K562 (cell line): Measurements from ENCODE around the gene SYT7. TPM values are rescaled to one million over a fixed set of nuclear protein-coding genes. Genes with fewer than 3 reads are reported as not detected.
A peak's percentile ranks its signal among the peaks of the same experiment; 100 is the strongest.

Source experiments
- CTBP1 ChIP-seq: fragments of 450-650 bp; IDR thresholded peaks from 2 replicates; pipeline ENCODE4 v1.6.1; 2016; ENCODE audit warnings: borderline replicate concordance
- EZH2 ChIP-seq: IDR thresholded peaks from 2 replicates; pipeline ENCODE4 v1.6.1; 2012; ENCODE audit warnings: low read depth, mild to moderate bottlenecking, inconsistent platforms, low read length, borderline replicate concordance
- GTF2A2 ChIP-seq: IDR thresholded peaks from 2 replicates; pipeline ENCODE4 v1.6.1; 2016; ENCODE audit warnings: mild to moderate bottlenecking, missing genetic modification characterization, missing compliant biosample characterization
- HDAC2 ChIP-seq: fragments of 450-650 bp; IDR thresholded peaks from 2 replicates; pipeline ENCODE4 v1.6.1; 2016; ENCODE audit warnings: mild to moderate bottlenecking
- HDAC6 ChIP-seq: IDR thresholded peaks from 2 replicates; pipeline ENCODE4 v1.6.1; 2012; ENCODE audit warnings: low read depth, mild to moderate bottlenecking, control low read depth, inconsistent platforms, low read length, moderate library complexity
- KLF6 ChIP-seq: fragments of 250-450 bp; sonication (Bioruptor Pico); IDR thresholded peaks from 2 replicates; pipeline ENCODE4 v1.4.0; 2020; ENCODE audit warnings: mild to moderate bottlenecking, moderate library complexity, borderline replicate concordance
- MXI1 ChIP-seq: IDR thresholded peaks from 2 replicates; pipeline ENCODE4 v1.6.1; 2011; ENCODE audit warnings: low read depth, mild to moderate bottlenecking, improper control_type of control experiment, low read length
- RBM17 ChIP-seq: fragments of 200-400 bp; formaldehyde crosslinking; IDR thresholded peaks from 2 replicates; pipeline ENCODE4 v1.6.1; 2017; ENCODE audit warnings: low read depth, mild to moderate bottlenecking, low read length, borderline replicate concordance
- SIX5 ChIP-seq, 2 experiments: IDR thresholded peaks; 2 replicates each; pipeline ENCODE4 v1.6.1; 2011; ENCODE audit warnings: low read length in 2 of 2, borderline replicate concordance in 1 of 2, low read depth in 1 of 2, mild to moderate bottlenecking in 1 of 2, moderate library complexity in 1 of 2; ENCODE audit not compliant: insufficient read depth in 1 of 2
- SP1 ChIP-seq: sonication (generic); formaldehyde crosslinking; IDR thresholded peaks from 2 replicates; pipeline ENCODE4 v1.8.1; 2022; ENCODE audit warnings: mild to moderate bottlenecking, missing genetic modification reagents
- STAG1 ChIP-seq: sonication (generic); formaldehyde crosslinking; IDR thresholded peaks from 2 replicates; pipeline ENCODE4 v1.5.0; 2020; ENCODE audit warnings: missing genetic modification reagents, borderline replicate concordance
- TAF1 ChIP-seq: IDR thresholded peaks from 2 replicates; pipeline ENCODE4 v1.6.1; 2011; ENCODE audit warnings: mild to moderate bottlenecking, low read length, moderate library complexity; ENCODE audit not compliant: insufficient read depth, control insufficient read depth, severe bottlenecking; ENCODE audit errors: extremely low read depth
- TCF3 ChIP-seq: sonication (generic); formaldehyde crosslinking; IDR thresholded peaks from 2 replicates; pipeline ENCODE4 v1.4.0; 2020; ENCODE audit warnings: mild to moderate bottlenecking, missing genetic modification reagents
- ZNF217 ChIP-seq: sonication (generic); formaldehyde crosslinking; IDR thresholded peaks from 2 replicates; pipeline ENCODE4 v1.8.0; 2022; ENCODE audit warnings: mild to moderate bottlenecking, missing genetic modification reagents
- ZNF436 ChIP-seq: fragments of 250-450, 450-650 bp; sonication (Bioruptor Pico); formaldehyde crosslinking; IDR thresholded peaks from 2 replicates; pipeline ENCODE4 v1.7.0; 2020; ENCODE audit warnings: mild to moderate bottlenecking
- ZNF785 ChIP-seq: fragments of 250-450 bp; sonication (Bioruptor Pico); IDR thresholded peaks from 2 replicates; pipeline ENCODE4 v1.4.0; 2020; ENCODE audit warnings: mild to moderate bottlenecking
- ZNF830 ChIP-seq: fragments of 250-450 bp; sonication (Bioruptor Pico); IDR thresholded peaks from 2 replicates; pipeline ENCODE4 v1.5.0; 2021; ENCODE audit warnings: mild to moderate bottlenecking
- polyA plus RNA-seq, 8 experiments: library from polyadenylated mRNA; depleted of rRNA in 4 of 8; stranded (reverse) in 5 of 8; unstranded in 3 of 8; fragments of >200 nt; fragmentation: Nextera tagmentation in 2 of 8; fragmentation: Illumina TruSeq in 1 of 8; extraction: Ambion mirVana in 2 of 8; extraction: Trizol in 1 of 8; gene quantifications; 2 replicates each; pipeline versions ENCODE4 v1.2.1 to v1.2.3, GENCODE V29; 2011 to 2014; ENCODE audit warnings: inconsistent platforms in 1 of 8, missing spikeins in 1 of 8
- total RNA-seq, 7 experiments: library from RNA; depleted of rRNA in 6 of 7; stranded (reverse); fragments of >200 nt in 6 of 7; fragmentation: Illumina TruSeq in 2 of 7; extraction: Trizol in 2 of 7; gene quantifications; 2 replicates each; pipeline versions ENCODE4 v1.2.1 to v1.2.3, GENCODE V29; 2011 to 2021; ENCODE audit warnings: low replicate concordance in 1 of 7
- TF ChIP-seq, protein P1 (sequence below): sonication (generic); formaldehyde crosslinking; IDR thresholded peaks from 2 replicates; pipeline ENCODE4 v1.8.0; 2022; ENCODE audit warnings: mild to moderate bottlenecking, missing genetic modification reagents
- TF ChIP-seq, protein P2 (sequence below): fragments of 250-450 bp; sonication (Bioruptor Pico); IDR thresholded peaks from 2 replicates; pipeline ENCODE4 v1.8.0; 2021; ENCODE audit warnings: moderate library complexity, mild to moderate bottlenecking, inconsistent platforms
- TF ChIP-seq, protein P3 (sequence below): fragments of 450-650 bp; formaldehyde crosslinking; conservative IDR thresholded peaks from 2 replicates; pipeline ENCODE4 v1.4.0; 2022; ENCODE audit warnings: mild to moderate bottlenecking, missing genetic modification characterization
- TF ChIP-seq, protein P4 (sequence below): fragments of 250-450 bp; sonication (Bioruptor Pico); IDR thresholded peaks from 2 replicates; pipeline ENCODE4 v1.8.0; 2022; ENCODE audit warnings: moderate library complexity, mild to moderate bottlenecking, inconsistent platforms
- TF ChIP-seq, protein P5 (sequence below): sonication (generic); formaldehyde crosslinking; IDR thresholded peaks from 2 replicates; pipeline ENCODE4 v1.4.0; 2020; ENCODE audit warnings: mild to moderate bottlenecking, missing genetic modification reagents

SYT7 gene
- total and polyA plus RNA-seq, 9 of the 15 experiments (the other 6 are each of a cell fraction or from before 2014, with no cell fraction given) = 0.01 to 0.51 (median 0.16) TPM; not detected in 1

DNA sequence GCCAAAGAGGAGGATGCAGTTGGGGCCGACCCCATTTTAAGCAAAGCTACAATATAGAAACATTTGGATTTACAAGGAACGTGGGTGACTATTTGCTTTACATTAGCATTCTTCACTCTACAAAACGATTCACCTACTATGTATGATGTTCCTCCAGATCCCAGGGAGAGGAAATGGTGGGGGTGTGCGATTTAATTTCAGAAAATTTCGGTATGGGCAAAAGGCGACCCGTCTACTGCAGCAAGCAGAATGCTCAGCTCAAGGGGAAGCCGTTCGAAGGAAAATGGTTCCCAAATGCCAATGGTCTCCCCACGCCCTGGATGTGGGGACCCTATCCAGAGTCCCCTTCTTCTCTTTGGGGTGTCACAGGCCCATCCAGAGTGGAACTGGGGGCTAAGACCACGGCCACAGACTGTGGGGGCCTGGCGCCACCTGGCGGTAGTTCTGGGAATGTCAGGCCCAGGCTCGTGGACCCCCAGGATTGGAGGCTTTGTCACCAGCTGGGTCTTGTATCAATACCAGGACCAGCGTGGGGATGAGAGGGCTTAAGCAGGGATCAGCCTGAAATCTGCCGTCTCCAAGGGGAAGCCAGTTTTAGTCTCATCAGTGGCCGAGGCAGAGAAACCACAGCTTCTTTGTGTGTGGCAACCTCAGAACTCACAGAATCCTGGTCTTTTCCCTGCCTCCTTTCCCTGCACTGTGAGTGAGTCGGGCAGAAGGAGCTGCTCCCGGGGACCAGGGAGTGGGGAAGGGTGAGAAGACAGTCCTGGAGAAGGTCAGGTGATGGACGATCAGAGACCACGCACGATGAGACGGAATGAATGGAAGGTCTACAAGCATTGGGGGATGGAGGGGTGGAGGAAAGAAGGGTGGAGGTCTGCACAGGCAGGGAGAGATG, 64.0 kb downstream of the SYT7 start (continued):
- no peak for TF ChIP-seq ZNF785
- TF ChIP-seq, protein P1, sequence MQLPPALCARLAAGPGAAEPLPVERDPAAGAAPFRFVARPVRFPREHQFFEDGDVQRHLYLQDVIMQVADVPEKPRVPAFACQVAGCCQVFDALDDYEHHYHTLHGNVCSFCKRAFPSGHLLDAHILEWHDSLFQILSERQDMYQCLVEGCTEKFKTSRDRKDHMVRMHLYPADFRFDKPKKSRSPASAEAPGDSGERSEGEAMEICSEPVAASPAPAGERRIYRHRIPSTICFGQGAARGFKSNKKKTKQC (CRISPR knock-in tag) = no peak
- no peak for TF ChIP-seq SIX5 (IDR thresholded peaks at IDR 0.05; ENCODE audit: borderline replicate concordance in 1 of 2, insufficient read depth in 1 of 2, low read depth in 1 of 2, low read length in 2 of 2)
- TF ChIP-seq, protein P2, sequence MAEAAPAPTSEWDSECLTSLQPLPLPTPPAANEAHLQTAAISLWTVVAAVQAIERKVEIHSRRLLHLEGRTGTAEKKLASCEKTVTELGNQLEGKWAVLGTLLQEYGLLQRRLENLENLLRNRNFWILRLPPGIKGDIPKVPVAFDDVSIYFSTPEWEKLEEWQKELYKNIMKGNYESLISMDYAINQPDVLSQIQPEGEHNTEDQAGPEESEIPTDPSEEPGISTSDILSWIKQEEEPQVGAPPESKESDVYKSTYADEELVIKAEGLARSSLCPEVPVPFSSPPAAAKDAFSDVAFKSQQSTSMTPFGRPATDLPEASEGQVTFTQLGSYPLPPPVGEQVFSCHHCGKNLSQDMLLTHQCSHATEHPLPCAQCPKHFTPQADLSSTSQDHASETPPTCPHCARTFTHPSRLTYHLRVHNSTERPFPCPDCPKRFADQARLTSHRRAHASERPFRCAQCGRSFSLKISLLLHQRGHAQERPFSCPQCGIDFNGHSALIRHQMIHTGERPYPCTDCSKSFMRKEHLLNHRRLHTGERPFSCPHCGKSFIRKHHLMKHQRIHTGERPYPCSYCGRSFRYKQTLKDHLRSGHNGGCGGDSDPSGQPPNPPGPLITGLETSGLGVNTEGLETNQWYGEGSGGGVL (CRISPR knock-in tag) = no peak
- TF ChIP-seq HDAC6 = no peak
- no peak for TF ChIP-seq TCF3 (CRISPR knock-in tag)
- TF ChIP-seq RBM17 = no peak
- TF ChIP-seq HDAC2 = no peak
- TF ChIP-seq, protein P3, sequence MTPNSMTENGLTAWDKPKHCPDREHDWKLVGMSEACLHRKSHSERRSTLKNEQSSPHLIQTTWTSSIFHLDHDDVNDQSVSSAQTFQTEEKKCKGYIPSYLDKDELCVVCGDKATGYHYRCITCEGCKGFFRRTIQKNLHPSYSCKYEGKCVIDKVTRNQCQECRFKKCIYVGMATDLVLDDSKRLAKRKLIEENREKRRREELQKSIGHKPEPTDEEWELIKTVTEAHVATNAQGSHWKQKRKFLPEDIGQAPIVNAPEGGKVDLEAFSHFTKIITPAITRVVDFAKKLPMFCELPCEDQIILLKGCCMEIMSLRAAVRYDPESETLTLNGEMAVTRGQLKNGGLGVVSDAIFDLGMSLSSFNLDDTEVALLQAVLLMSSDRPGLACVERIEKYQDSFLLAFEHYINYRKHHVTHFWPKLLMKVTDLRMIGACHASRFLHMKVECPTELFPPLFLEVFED = no peak
- no peak for TF ChIP-seq KLF6 (CRISPR knock-in tag)
- TF ChIP-seq, protein P4, sequence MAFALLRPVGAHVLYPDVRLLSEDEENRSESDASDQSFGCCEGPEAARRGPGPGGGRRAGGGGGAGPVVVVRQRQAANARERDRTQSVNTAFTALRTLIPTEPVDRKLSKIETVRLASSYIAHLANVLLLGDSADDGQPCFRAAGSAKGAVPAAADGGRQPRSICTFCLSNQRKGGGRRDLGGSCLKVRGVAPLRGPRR (CRISPR knock-in tag) = no peak
- TF ChIP-seq EZH2 = no peak
- peak; percentile 15; the same call in 1 of the 2 replicates for TF ChIP-seq CTBP1
- TF ChIP-seq GTF2A2 (tag) = no peak
- TF ChIP-seq SP1 = no peak
- TF ChIP-seq, protein P5, sequence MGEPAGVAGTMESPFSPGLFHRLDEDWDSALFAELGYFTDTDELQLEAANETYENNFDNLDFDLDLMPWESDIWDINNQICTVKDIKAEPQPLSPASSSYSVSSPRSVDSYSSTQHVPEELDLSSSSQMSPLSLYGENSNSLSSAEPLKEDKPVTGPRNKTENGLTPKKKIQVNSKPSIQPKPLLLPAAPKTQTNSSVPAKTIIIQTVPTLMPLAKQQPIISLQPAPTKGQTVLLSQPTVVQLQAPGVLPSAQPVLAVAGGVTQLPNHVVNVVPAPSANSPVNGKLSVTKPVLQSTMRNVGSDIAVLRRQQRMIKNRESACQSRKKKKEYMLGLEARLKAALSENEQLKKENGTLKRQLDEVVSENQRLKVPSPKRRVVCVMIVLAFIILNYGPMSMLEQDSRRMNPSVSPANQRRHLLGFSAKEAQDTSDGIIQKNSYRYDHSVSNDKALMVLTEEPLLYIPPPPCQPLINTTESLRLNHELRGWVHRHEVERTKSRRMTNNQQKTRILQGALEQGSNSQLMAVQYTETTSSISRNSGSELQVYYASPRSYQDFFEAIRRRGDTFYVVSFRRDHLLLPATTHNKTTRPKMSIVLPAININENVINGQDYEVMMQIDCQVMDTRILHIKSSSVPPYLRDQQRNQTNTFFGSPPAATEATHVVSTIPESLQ = no peak
- TF ChIP-seq ZNF436 (CRISPR knock-in tag) = 0 out of 2 replicates have a peak, but pooled peaks have one; percentile 3
- TF ChIP-seq TAF1 = no peak
- TF ChIP-seq STAG1 (CRISPR knock-in tag) = peak; percentile 71; the same call in 1 of the 2 replicates
- no peak for TF ChIP-seq ZNF217 (CRISPR knock-in tag)
- TF ChIP-seq ZNF830 (CRISPR knock-in tag) = no peak
- TF ChIP-seq MXI1 = no peak
